Right renal cortex interstitium (tissue), 3 donors: ENCODE results near the gene C14orf180. TPM values are rescaled to one million over a fixed set of nuclear protein-coding genes. Genes with fewer than 3 reads are reported as not detected.
"Not testable (repeated sequence)": the region's sequence is repeated elsewhere in the genome, so short reads cannot be mapped to it uniquely, and the experiment has no call there.

Experiments
- DNase-seq, 3 donors: peaks; one replicate each; pipeline ENCODE4 v3.0.0-alpha.2; 2013; ENCODE audit warnings: low read depth in 3 of 3, low spot score in 2 of 3
- polyA plus RNA-seq, 3 donors: library from polyadenylated mRNA; unstranded; fragments of 120-200 nt; gene quantifications; one replicate each; pipeline ENCODE4 v1.2.1, GENCODE V29; 2013; ENCODE audit not compliant: insufficient read length in 3 of 3

The C14orf180 gene
- polyA plus RNA-seq, 3 donors, result 0.07 to 0.11 TPM; not detected in 1

- DNase-seq, result no peak
Observed at GRCh38 chr14:104603711-104604401, 24.3 kb downstream of the C14orf180 start.

GRCh38 chr14:104604458-104605449 lies 25.2 kb downstream of the C14orf180 start, which contains the start of gene TMEM179:
TMEM179 (minus strand) TSS chr14:104604772; CDS start chr14:104604741, 31 bp downstream.
- DNase-seq, result peak in 2 of 3 donors; percentile 39 to 46

- DNase-seq, result no peak
Observed at GRCh38 chr14:104609666-104610065, 30.1 kb downstream of the C14orf180 start.

GRCh38 chr14:104610749-104611310 lies 31.3 kb downstream of the C14orf180 start:
- DNase-seq, result no peak

GRCh38 chr14:104611881-104612280 lies 32.3 kb downstream of the C14orf180 start:
- DNase-seq, result no peak

GRCh38 chr14:104614126-104614812 lies 34.7 kb downstream of the C14orf180 start:
- DNase-seq, result no peak

- DNase-seq, result no peak
Observed at GRCh38 chr14:104624939-104625338, 45.4 kb downstream of the C14orf180 start.

- DNase-seq, result no peak
Observed at GRCh38 chr14:104632781-104633180, 53.2 kb downstream of the C14orf180 start.

- no peak for DNase-seq
Observed at GRCh38 chr14:104633276-104634137, 53.9 kb downstream of the C14orf180 start.

GRCh38 chr14:104634138-104634760 lies 54.7 kb downstream of the C14orf180 start:
- no peak for DNase-seq

- no peak for DNase-seq
Observed at GRCh38 chr14:104634886-104635570, 55.5 kb downstream of the C14orf180 start.

- DNase-seq, result no peak
Observed at GRCh38 chr14:104635717-104636116, 56.2 kb downstream of the C14orf180 start.

GRCh38 chr14:104636131-104636530 lies 56.6 kb downstream of the C14orf180 start:
- DNase-seq, result no peak

GRCh38 chr14:104636846-104637545 lies 57.4 kb downstream of the C14orf180 start:
- DNase-seq, result not testable (repeated sequence)

- DNase-seq, result no peak
Observed at GRCh38 chr14:104637546-104638003, 58.0 kb downstream of the C14orf180 start.

GRCh38 chr14:104638190-104638589 lies 58.6 kb downstream of the C14orf180 start:
- DNase-seq, result no peak

GRCh38 chr14:104638927-104639450 lies 59.4 kb downstream of the C14orf180 start:
- no peak for DNase-seq

- no peak for DNase-seq
Observed at GRCh38 chr14:104639471-104639870, 59.9 kb downstream of the C14orf180 start.
